ENCODE data around the gene PRKCB.

DNA sequence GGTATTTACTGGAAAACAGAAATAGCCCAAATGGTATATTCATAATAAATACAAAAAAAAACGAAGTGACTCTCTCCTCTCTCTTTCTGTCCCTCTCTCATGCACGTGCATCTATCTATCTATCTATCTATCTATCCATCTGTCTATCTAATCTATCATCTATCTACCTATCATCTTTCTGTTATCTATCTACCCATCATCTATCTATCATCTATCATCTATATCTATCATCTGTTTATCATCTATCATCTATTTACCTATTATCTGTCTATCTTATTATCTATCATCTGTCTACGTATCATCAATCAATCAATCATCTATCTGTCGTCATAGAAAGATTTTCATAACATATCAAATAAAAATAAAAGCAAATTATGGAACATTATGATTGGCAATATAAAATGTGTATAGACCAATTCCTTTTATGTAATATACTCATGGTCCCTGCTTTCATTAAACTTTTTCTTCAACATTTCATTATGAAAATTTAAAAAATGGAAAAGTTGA is 293.7 kb downstream of the PRKCB start:
- TF ChIP-seq EZH2 (IDR thresholded peaks at IDR 0.05; ENCODE audit: borderline replicate concordance, insufficient read depth, low read length, poor library complexity, severe bottlenecking) (no peak), EP300 (conservative IDR thresholded peaks at IDR 0.05; ENCODE audit: poor library complexity, severe bottlenecking) (no peak), RAD21 (conservative IDR thresholded peaks at IDR 0.05) (no peak), MXI1 (conservative IDR thresholded peaks at IDR 0.05; ENCODE audit: poor library complexity, severe bottlenecking) (no peak), TAF1 (IDR thresholded peaks at IDR 0.05; ENCODE audit: low read depth) (no peak)
- TF ChIP-seq, protein P1, sequence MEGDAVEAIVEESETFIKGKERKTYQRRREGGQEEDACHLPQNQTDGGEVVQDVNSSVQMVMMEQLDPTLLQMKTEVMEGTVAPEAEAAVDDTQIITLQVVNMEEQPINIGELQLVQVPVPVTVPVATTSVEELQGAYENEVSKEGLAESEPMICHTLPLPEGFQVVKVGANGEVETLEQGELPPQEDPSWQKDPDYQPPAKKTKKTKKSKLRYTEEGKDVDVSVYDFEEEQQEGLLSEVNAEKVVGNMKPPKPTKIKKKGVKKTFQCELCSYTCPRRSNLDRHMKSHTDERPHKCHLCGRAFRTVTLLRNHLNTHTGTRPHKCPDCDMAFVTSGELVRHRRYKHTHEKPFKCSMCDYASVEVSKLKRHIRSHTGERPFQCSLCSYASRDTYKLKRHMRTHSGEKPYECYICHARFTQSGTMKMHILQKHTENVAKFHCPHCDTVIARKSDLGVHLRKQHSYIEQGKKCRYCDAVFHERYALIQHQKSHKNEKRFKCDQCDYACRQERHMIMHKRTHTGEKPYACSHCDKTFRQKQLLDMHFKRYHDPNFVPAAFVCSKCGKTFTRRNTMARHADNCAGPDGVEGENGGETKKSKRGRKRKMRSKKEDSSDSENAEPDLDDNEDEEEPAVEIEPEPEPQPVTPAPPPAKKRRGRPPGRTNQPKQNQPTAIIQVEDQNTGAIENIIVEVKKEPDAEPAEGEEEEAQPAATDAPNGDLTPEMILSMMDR (IDR thresholded peaks at IDR 0.05; ENCODE audit: poor library complexity, severe bottlenecking): no peak

Measured in neural cell (in vitro differentiated cells).